GM21390 (cell line): ENCODE data around the gene EEFSEC.

Source experiments
- ATAC-seq: cut with Tn5 transposase; IDR thresholded peaks from one replicate; pipeline ENCODE4 v1.9.1; 2021; ENCODE audit not compliant: unreplicated experiment

EEFSEC gene, protein sequence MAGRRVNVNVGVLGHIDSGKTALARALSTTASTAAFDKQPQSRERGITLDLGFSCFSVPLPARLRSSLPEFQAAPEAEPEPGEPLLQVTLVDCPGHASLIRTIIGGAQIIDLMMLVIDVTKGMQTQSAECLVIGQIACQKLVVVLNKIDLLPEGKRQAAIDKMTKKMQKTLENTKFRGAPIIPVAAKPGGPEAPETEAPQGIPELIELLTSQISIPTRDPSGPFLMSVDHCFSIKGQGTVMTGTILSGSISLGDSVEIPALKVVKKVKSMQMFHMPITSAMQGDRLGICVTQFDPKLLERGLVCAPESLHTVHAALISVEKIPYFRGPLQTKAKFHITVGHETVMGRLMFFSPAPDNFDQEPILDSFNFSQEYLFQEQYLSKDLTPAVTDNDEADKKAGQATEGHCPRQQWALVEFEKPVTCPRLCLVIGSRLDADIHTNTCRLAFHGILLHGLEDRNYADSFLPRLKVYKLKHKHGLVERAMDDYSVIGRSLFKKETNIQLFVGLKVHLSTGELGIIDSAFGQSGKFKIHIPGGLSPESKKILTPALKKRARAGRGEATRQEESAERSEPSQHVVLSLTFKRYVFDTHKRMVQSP

DNA sequence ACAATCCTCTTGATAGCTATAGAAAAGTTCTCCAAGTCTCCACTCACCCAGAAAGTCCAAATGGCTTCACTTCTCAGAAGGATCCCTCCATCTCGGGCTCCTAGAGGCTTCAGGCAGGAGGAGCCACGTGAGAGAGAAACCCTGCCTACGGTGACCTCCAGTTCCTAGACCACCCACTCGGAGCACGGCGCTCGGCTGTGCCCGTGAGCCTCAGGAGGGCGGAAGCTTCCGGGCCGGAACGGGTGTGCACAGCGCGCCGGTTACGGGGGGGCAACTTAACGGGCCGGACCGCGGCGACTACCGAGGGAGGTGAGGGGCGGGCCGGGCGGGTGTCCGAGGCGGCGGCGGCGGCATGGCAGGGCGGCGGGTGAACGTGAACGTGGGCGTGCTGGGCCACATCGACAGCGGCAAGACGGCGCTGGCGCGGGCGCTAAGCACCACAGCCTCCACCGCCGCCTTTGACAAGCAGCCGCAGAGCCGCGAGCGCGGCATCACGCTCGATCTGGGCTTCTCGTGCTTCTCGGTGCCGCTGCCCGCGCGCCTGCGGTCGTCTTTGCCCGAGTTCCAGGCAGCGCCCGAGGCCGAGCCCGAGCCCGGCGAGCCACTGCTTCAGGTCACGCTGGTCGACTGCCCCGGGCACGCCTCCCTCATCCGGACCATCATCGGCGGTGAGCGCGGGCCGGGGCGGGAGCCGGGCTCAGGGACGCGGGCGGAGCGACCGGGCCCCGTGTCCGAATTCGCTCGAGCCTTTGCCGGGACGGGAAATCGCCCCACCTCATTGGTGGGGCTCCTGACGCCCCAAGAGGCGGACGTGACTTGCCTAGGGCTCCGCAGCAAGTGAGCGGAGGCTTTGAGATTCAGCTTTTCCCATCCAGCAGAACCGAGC is at the start of gene EEFSEC:
Gene EEFSEC (plus strand): TSS at position 326 of the 886 bp plus-strand sequence. CDS start 27 bp downstream, at position 353.
- peak; percentile 81 for ATAC-seq

DNA sequence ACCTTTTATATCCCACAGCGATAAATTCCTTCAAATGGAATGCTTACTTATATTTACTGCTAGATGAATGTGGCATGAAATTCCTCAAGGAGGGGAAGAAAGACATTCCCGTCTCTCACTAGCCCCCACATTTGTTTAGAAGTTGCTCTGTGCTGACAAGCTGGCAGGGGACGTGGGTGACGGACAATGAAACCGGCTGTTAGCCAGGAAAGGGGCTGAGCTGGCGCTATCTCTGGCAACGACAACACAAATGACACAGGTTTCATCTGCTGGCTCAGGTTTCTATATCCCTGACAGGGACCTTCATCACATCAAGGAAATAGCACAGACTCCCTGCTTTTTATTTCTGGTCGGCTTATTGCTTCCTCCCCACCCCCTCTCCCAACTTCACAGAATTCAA is 45.4 kb upstream of the EEFSEC start:
- no peak for ATAC-seq

DNA sequence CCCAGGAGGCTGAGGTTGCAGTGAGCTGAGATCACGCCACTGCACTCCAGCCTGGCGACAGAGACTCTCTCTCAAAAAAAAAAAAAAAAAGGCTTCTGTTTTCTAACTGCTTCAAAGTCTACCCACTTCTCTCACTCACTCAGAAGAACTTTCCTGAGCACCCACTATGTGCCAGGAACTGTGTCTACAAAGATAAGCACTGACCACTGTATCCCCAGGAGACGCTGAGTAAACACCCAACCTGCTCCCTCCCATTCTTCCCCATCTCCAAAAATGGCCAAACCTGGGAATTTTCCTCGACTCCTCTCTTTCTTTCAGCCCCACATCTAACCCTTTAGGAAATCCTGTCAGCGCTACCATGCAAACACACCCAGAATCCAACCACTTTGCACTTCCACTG is 42.1 kb upstream of the EEFSEC start:
- no peak for ATAC-seq

DNA sequence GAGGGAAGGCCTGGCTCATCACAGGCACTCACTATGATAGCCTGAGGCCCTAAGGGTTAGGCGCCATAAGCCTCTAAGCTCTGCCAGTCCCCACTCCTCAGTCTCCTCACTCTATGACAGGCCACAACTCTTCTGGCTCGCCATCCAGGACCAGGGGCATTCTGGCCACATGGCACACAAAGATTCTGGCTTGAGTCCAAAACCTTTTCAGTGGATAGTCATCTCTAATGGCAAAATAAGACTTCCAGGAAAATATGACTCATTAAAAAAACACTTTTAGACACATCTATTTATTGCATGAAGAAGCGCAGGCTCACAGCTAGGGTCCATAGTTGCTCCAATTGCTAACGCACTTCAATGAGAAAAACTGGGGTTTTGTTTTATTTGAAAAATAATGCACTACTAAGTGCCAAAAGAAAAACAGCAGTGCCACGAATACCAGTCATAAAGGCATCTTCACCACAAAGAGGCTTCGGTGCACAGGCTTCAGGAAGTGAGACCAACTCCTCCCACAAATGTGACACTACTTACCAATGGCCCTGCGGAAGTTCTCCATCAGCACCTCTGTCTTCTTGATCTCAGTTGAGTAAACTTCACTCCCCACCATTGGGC is 40.8 kb upstream of the EEFSEC start:
- no peak for ATAC-seq

DNA sequence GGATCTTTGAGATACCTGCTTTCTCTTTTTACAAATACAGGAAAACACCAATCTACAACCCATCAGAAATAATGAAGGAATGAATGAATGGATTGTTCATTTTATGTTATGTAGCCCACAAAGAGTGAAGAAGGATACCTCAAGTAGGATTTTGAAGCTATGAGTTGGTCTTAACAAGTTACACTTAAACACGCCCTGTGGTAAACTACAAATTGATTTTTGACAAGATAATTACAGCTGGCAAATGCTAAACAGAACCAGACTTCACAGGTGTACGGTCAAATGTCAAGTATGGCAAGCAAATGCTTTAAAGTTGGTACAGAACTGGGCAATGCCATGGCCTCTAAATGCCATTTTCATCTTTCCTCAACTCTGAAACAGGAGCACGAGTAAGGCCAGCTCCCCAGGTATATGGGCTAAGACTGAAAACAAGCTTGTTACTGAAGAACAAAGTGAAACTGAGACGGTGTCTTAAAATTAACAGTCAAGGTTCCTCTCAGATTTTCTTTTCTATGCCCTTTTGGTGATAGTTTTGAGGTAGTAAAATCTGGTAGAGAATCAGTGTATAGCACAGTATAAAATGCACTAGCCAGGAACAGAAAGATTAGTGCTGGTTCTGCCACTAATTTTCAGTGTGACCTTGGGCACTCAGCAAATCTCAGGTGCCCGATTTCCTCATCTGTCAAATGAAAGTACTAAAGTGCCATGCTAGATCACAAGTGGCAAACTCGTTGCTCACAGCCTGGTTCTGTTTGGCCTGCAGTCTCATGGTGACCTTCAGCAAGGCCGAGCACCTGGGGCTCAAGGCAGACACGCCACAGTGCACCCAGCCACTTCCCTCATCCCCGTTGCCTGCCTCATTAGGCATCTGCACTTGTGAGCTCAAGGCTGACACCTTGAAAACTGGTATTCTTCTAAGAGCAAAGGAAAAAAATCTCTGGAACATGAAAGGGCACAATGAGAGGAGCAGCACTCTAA is 39.2 kb upstream of the EEFSEC start:
- ATAC-seq: peak; percentile 54

DNA sequence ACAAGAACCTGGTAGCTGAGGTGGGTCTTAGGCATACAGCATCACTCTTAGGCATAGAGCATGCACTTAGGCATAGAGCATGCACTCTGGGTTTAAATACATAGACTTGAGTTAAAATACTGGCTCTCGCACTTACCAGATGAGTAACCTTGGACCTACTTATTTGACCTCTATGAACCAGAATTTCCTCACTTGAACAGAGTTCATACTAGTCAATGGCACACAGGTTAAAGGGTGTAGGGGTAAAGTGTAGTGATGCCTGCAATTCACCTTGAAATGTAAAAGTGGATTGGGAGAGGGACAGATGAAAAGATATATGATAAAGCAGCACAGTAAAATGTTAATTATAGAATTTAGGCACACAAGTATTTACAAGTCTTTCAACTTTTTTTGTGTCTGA is 31.3 kb upstream of the EEFSEC start:
- ATAC-seq: no peak

DNA sequence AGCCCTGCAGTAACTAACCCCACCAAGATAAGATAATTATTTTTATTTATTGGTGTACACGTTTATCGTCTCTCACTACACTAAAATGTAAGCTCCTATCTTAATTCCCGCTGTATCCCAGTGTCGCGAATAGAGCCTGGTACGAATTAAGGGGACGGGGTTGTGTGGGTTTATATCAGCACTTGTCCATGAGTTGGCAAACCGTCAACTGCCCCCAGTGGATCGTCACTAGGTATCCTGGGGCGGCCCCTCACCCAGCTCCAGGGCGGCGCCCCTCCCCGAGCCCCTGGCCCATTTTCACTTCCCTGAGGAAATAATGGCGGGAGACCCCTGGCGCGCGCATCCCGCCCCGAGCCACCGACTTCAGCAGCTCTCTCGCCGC is 30.1 kb upstream of the EEFSEC start:
- no peak for ATAC-seq

DNA sequence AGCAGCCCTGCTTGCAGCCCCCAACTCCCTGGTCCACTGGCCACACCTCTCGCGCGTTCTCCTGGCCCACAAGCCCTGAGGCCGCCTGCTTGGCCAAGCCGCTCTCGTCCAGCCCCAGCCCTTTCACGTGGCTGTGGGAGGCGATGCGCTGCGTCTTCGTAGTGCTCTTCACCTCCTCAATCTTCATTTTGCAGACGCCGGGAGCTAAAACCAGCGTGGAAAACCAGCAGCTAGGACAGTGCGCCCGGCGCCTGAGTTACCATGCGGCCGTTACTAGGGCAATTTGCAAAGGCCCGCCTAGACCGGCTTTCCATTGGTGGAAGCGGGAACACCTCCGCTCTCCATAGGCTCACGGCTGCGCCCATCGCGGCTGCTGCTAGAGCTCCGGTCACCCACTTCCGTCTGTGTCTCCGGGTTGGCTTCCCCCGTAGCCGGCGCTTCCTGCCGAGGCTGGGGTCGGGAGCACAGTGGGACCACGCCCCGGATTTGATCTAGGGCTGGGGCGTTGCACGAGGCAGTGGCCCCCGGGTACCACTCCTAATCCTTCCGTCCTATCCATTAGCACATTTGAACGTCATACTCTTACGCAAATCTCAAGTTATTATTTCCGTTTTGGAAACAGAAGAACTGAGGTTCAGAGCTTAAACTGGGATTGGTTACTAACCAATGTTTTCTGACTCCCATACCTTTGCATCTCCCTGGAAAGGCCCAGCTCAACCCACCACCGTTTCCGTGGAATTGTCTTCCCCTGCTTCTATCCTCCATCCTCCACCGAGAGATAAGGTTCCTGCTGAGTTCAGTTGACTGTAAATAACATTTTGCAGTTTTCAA is 29.5 kb upstream of the EEFSEC start, which contains the start of gene RUVBL1:
Gene RUVBL1 (minus strand): TSS at position 275 of the 831 bp plus-strand sequence. CDS start 88 bp downstream, at position 187.
- ATAC-seq: peak; percentile 99

DNA sequence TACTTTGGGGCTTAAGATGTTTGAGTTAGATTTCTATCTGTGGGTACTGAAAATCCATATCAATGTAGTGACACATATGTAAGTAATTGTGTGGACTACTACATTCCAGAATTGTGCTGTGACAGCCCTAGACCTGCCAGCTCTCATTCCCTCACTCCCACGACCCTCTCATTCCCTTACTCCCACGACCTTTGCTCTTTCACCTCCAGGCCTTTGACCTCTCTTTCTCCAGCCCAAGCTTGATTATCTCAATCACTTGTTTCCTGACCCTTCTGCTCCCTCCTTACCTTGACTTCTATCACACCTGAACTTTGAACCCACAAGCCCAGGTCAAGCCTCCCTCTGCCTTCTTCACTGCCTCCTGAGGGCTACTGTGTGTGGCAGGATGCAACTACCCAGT is 26.0 kb upstream of the EEFSEC start:
- no peak for ATAC-seq

DNA sequence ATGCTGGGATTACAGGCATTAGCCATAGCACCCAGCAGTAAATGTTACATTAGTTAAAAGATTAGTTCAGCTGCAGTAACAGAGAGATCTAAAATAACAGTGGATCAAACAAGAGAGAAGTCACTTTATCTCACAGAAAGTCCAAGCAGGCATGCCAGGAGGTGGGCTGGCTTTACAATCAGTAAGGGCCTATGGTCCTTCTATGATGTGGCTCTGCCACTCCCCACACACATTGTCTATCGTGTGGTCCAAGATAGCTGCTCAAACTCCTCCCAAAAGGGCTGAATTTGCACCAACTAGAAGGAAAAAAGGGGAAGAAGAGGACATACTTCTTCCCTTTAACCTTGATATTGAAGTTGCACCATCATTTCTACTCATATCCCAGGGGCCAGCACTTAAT is 25.0 kb upstream of the EEFSEC start:
- ATAC-seq: no peak

DNA sequence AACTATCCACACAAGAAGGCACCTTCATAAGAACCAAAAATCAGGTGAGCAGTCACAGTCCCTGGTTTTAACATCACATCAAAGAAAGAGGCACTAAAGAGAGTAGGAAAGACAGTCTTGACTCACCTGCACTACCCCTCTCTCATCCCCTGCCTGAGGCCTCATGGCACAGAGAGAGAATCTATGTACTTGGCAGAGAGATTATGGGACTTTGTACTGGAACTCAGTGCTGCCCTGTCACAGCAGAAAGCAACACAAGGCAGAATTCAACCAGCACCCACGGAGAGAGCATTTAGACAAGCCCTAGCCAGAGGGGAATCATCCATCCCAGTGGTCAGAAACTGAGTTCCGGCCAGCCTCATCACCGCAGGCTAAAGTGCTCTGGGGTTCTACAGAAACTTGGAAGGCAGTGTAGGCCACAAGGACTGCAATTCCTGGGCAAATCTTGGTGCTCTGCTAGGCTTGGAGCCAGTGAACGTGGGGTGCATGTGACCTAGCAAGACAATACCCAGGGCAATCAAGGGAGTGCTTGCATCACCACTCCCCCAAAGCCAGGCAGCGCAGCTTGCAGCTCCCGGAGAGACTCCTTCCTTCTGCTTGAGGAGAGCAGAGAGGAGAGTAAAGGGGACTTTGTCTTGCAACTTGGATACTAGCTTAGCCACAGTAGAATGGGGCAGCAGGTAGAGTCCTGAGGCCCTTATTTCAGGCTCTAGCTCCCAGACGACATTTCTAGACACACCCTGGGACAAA is 21.2 kb upstream of the EEFSEC start:
- no peak for ATAC-seq

DNA sequence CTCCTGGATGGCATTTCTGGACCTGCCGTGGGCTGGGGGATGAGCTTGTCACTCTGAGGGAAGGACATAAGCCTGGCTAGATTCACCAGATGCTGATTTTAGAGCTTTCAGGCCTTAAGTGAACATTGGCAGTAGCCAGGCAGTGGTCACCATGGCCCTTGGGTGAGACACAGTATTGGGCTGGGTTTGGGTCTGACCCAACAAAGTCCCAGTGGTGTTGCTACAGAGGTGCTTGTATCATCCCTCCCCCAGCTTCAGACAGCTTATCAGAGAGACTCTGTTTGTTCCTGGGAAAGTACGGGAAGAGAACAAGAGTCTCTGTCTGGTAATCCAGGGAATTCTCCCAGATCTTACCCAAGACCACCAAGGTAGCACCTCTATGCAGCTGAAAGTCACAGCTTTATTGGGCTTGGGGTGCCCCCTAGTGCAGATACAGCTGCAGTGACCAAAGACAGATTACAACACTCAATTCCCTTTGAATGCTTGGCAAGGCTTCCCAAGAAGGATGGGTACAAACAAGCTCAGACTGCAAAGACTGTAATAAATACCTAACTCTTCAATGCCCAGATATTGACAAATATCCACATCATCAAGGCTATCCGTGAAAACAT is 19.9 kb upstream of the EEFSEC start:
- no peak for ATAC-seq

DNA sequence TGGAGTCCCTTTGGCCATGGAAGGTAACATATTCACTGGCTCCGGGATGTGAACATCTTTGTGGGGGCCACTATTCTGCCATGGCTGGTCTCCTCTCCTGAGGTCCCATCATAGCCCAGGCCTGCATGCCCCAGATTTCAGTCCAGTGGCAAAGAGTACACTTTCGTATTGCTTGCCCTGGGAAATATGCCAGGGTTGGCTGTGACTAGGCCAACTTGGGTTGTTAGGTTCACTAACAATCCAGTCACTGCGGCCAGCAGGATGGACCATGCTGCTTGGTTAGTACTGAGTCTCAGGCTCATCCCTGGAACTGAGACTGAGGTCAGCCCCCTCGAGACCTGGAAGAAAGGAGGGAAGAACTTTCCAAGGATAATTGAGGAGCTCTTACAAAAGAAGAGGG is 9.8 kb upstream of the EEFSEC start:
- no peak for ATAC-seq

DNA sequence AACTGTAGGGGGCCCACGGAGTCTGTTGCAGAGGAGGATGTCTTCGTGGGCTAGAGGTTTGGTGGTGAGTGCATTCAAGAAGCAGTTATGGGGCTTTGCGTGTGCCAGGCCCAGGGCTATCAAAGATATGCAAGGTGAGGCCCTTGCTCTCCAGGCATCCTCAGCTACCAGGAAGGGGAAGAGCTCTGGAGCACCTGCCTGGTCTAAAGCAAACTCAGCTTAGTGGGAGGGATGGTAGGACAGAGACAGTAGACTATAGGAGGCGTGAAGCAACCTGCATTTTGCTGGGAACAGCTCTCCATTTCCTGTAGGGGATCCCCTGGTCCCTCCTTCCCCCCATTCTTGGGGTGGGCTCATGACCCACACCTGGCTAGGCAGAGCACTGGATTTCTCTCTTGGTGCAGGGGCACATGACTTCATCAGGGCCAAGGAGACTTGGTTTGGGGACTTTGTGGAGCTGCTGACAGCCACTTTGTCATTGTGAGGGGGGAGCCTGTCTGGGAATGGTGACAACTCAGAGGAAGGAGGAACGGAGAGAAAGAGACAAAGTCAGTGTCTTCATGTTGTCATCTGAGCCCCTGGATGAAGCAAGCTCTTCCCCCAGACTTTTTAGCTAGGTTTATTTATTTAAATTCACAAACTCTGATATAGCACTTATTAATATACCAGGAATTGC is 8.6 kb upstream of the EEFSEC start:
- no peak for ATAC-seq

DNA sequence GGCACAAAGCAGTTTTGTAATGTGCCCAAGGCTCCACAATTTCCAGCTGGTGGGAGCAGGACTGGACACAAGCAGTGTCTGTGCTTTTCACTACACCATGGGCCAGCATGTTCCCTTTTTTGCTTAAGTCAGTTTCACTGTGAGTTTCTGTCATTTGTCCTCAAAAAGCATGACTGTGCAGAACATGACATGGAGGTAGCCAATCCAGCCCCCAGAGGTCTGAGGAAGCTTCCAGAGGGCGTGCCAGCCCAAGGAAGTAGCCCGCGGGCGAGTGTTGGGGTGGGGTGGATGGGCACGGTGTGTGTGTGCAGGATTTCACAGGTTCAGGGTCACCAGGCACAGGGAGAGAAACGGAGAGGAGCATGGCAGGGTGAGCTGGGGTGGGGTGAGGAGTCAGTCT is 8.0 kb upstream of the EEFSEC start:
- no peak for ATAC-seq

DNA sequence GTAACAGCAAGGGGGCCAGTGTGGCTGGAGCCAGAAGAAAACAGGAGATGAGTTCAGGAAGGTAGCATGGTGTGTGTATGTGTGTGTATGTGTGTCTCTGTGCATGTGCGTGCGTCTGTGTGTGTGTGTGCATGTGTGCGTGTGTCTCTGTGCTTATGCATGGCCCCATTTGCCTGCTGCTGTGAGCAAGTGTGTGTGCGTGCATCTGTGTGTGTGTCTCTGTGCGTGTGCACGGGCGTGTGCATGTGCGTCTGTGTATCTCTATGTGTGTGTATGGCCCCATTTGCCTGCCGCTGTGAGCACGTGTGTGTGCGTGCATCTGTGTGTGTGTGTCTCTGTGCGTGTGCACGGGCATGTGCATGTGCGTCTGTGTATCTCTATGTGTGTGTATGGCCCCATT is 7.1 kb upstream of the EEFSEC start:
- no peak for ATAC-seq

DNA sequence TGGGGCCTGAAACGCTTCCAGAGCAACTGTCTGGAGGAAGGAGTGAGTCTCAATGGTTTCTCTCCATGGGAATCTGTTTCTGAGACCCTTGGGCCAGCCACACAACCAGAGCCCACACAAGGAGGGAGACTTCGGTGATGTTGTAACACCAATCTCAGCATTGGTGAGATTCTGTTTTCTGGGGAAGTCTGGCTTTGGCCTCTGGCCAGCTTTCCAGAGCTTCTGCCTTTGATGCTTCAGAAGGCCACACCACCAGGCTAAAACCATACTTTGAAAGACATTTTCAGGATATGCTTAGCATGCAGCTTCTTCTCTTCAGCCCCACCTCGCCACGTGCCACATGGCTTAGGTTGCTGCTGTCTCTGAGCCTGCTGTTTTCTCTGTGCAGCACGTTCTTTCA is 3.6 kb upstream of the EEFSEC start:
- ATAC-seq: no peak
